HG03196 (cell line): Measurements from ENCODE around the gene FNBP1.

ENCODE experiments used
- ATAC-seq: cut with Tn5 transposase; IDR thresholded peaks from one replicate; pipeline ENCODE4 v1.9.1; 2021; ENCODE audit not compliant: unreplicated experiment

The FNBP1 gene

GRCh38 chr9:130045725-130046450 is 2.9 kb upstream of the FNBP1 start:
- no peak for ATAC-seq

GRCh38 chr9:130043654-130044623 is 950 bp upstream of the FNBP1 start:
- no peak for ATAC-seq

- ATAC-seq: no peak
These were observed 544 bp downstream of the FNBP1 start for GRCh38 chr9:130042406-130042884.

GRCh38 chr9:130041648-130042405 is 1.2 kb downstream of the FNBP1 start:
- no peak for ATAC-seq

- no peak for ATAC-seq
These were observed 1.9 kb downstream of the FNBP1 start for GRCh38 chr9:130040984-130041647.

- no peak for ATAC-seq
These were observed 3.4 kb downstream of the FNBP1 start for GRCh38 chr9:130039528-130040147.

- no peak for ATAC-seq
These were observed 6.9 kb downstream of the FNBP1 start for GRCh38 chr9:130036099-130036498.

GRCh38 chr9:130034570-130034969 is 8.4 kb downstream of the FNBP1 start:
- ATAC-seq: no peak

GRCh38 chr9:130030651-130031127 is 12.3 kb downstream of the FNBP1 start:
- no peak for ATAC-seq

GRCh38 chr9:130029223-130029973 is 13.6 kb downstream of the FNBP1 start:
- ATAC-seq: peak; percentile 38

- no peak for ATAC-seq
These were observed 14.3 kb downstream of the FNBP1 start for GRCh38 chr9:130028493-130029222.

GRCh38 chr9:130027533-130028365 is 15.2 kb downstream of the FNBP1 start:
- no peak for ATAC-seq

GRCh38 chr9:130026583-130027340 is 16.2 kb downstream of the FNBP1 start:
- no peak for ATAC-seq

- no peak for ATAC-seq
These were observed 18.4 kb downstream of the FNBP1 start for GRCh38 chr9:130024597-130024994.

- no peak for ATAC-seq
These were observed 18.9 kb downstream of the FNBP1 start for GRCh38 chr9:130023994-130024596.

GRCh38 chr9:130023144-130023787 is 19.7 kb downstream of the FNBP1 start:
- ATAC-seq: peak; percentile 41
